Sciatic nerve (tissue), 1 donor: ENCODE data around the gene RNF217. TPM values are rescaled to one million over a fixed set of nuclear protein-coding genes. Genes with fewer than 3 reads are reported as not detected.

Source experiments
- total RNA-seq: library from RNA; stranded (reverse); fragmentation: NEBNext Ultra II Directional; extraction: Animal tissue kit (Norgen Biotek cat#: 25700); gene quantifications from one replicate; pipeline ENCODE4 v1.2.1, GENCODE V29; 2021
- donor health status: DM: no; HTN: no; CAD: no.

The RNF217 gene
- total RNA-seq, 1 donor from 2014 or later = 43.5 TPM

Other genes starting within 250 kb of the RNF217 start
- 38.1 TPM for gene TPD52L1, start 191.3 kb downstream of the RNF217 start, total RNA-seq